ENCODE data around the gene NUS1. TPM values are rescaled to one million over a fixed set of nuclear protein-coding genes. Genes with fewer than 3 reads are reported as not detected.
"Not testable (repeated sequence)": the region's sequence is repeated elsewhere in the genome, so short reads cannot be mapped to it uniquely, and the experiment has no call there.

Gene NUS1
- total RNA-seq, 2 experiments from 2014 or later, result 25.4 to 27.8 TPM

DNA sequence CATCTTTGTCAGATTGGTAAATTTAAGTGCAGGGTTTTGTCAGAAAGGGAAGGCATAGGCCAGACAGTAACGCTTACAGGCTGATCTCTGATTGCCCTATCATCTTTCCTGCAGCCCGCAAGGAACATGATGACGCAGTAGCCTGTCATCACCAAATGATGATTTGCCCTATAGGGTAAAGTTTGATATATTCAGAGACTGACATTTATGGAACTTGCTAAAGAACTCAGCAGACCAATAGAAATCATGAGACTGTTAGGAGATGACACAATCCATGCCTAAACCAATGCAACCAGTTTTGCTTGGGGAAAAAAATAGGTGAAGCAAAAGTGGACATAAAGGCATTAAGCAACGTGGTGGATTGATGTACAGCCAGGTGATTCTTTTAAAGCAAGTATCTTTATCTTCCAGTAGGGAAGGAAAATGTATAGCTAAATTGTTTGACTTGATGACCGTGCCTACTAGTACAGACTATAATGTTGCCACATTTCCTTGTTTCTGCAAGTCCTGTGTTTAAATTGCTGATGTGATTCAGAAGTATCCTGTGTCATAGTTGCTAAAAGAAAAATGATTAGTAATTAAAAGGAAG, 2.4 kb downstream of the NUS1 start:
- CTCF ChIA-PET, result no interaction called here
- peaks cover 33% of the 10 kb centered on the region for H3K36me3 Mint-ChIP-seq (ENCODE audit: low read depth)
- no peaks in the 10 kb centered on the region for H3K27me3 Mint-ChIP-seq
- no peak overlapping the region for H3K27ac Mint-ChIP-seq
- peaks cover 6% of the 10 kb centered on the region for H3K9me3 Mint-ChIP-seq
- H3K4me3 Mint-ChIP-seq, result peak overlapping the region; percentile 89
- POLR2A ChIA-PET, result no interaction called here
- DNase-seq, result no peak
- H3K4me1 Mint-ChIP-seq, result peaks cover 55% of the 10 kb centered on the region

DNA sequence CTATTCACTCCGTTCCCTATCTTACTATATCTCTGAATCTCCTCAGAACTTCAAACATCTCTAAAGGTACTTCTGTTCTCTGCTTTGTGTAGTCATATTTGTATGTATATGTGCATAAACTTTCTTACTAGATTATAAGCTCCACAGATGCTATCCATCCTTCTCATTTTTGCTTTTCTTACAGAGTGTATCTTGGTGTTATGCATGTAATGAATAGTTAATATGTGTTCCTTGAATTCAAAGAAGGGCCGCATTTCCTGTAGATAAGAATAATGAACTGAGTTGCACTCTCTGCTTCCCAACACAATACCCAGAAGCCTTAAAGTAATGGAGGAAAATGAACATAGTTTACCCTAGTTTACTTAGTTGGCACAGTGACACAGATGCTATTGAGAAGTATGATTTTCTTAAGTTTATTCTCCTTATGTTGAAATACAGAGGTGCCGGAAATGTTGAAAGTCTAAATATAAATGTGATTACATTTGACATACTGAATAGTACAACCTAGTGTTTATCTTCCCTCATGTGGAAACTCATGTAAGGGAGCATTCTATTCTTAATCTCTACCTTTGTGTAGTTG, 6.0 kb downstream of the NUS1 start:
- Mint-ChIP-seq H3K27me3 (no peaks in the 10 kb centered on the region), H3K4me3 (no peak overlapping the region), H3K36me3 (ENCODE audit: low read depth) (peaks cover 33% of the 10 kb centered on the region), H3K9me3 (peaks cover 6% of the 10 kb centered on the region), H3K4me1 (peaks cover 52% of the 10 kb centered on the region), H3K27ac (no peak overlapping the region)
- CTCF ChIA-PET, result interaction anchor here (1.2 kb wide), 1 partner anchor 1105 kb away, joined by 4 read pairs; no protein-coding TSS in a partner anchor
- no peak for DNase-seq
- POLR2A ChIA-PET, result no interaction called here

DNA sequence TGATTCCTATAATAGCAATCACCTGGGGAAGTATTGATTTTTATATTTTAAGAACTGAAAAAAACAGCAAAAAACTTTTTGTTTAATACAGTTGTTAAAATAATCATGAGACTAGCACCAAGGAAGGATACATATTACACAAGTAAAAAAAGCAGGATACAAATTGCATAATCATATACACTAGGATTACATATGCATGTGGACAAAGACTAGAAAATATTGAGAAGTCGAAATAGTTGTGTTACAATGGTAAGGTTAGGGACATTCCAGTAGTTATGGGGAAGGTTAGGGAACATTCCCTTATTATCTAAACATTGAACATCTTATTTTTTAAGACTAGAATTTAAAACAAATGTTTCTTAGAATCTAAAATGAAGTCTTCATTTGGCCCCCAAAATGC, 9.5 kb downstream of the NUS1 start:
- peaks cover 2% of the 10 kb centered on the region for H3K9me3 Mint-ChIP-seq
- no peak overlapping the region for H3K4me3 Mint-ChIP-seq
- no peaks in the 10 kb centered on the region for H3K27me3 Mint-ChIP-seq
- peaks cover 32% of the 10 kb centered on the region for H3K4me1 Mint-ChIP-seq
- CTCF ChIA-PET, result no interaction called here
- peaks cover 22% of the 10 kb centered on the region for H3K36me3 Mint-ChIP-seq (ENCODE audit: low read depth)
- no peak for DNase-seq
- no peak overlapping the region for H3K27ac Mint-ChIP-seq
- POLR2A ChIA-PET, result no interaction called here

DNA sequence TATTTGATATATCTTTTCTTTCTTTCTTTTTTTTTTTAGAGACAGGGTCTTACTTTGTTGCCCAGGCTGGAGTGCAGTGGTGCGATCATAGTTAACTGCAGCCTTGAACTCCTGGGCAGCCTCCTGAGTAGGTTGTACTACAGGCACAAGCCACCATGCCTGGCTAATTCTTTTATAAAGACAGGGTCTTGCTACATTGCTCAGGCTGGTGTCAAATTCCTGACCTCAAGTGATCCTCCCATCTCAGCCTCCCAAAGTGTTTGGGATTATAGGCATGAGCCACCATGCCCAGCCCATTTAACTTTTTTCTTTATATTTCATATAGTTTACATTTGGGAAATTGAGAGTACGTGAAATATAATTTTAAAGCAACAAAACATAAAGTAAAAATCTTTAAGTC, 10.1 kb downstream of the NUS1 start:
- H3K36me3 Mint-ChIP-seq (ENCODE audit: low read depth), result peaks cover 17% of the 10 kb centered on the region
- H3K27ac Mint-ChIP-seq, result no peak overlapping the region
- H3K4me3 Mint-ChIP-seq, result no peak overlapping the region
- H3K9me3 Mint-ChIP-seq, result peaks cover 2% of the 10 kb centered on the region
- POLR2A ChIA-PET, result no interaction called here
- no peak for DNase-seq
- CTCF ChIA-PET, result no interaction called here
- H3K4me1 Mint-ChIP-seq, result peaks cover 26% of the 10 kb centered on the region
- H3K27me3 Mint-ChIP-seq, result no peaks in the 10 kb centered on the region

DNA sequence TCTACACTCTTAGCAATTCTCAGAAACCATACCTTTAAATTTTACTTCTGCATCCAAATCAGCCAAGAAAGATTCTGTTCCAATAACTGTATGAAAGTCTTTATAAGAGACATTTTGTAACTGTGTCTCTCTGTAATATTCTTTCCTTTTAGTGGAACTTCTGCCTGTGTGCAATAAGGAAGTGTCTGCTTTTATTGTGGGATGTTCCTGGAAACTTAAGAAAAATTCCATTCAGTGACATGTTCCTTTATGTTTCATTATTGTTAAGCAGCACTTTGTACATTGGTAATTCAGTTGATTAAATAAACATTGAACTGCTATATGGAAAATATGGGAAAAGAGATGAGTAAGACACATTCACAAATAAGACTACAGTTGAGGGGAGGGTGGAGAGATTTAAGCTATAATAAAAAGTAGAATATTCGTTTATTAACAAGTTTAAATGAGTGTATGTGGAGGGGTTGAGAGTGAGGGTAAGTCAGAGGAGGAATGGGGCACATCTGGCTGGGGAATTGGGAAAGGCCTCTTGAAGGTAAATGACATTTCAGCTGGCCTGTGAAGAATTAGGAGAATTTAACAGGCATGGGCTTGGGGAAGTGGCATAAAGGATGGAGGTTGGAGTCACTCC, 11.9 kb downstream of the NUS1 start:
- H3K9me3 Mint-ChIP-seq, result peaks cover 2% of the 10 kb centered on the region
- ChIA-PET POLR2A (no interaction called here), CTCF (no interaction called here)
- H3K4me1 Mint-ChIP-seq, result peaks cover 19% of the 10 kb centered on the region
- no peak overlapping the region for H3K4me3 Mint-ChIP-seq
- no peaks in the 10 kb centered on the region for H3K27me3 Mint-ChIP-seq
- peaks cover 10% of the 10 kb centered on the region for H3K36me3 Mint-ChIP-seq (ENCODE audit: low read depth)
- no peak for DNase-seq
- H3K27ac Mint-ChIP-seq, result no peak overlapping the region

DNA sequence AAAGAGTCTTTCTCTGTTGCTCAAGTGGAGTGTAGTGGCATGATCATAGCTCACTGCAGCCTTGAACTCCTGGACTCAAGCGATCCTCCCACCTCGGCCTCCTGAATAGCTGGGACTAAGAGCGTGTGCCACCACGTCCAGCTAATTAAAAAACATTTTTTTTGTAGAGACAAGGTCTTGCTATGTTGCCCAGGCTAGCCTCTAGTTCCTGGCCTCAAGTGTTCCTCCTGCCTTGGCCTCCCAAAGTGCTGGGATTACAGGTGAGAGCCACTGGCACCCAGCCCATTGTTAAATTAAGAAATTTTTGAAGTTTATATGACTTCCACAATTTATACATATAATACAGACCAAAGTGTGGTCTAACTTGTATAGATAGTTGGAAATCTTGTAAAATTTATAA, 14.3 kb downstream of the NUS1 start:
- H3K4me3 Mint-ChIP-seq, H3K9me3 Mint-ChIP-seq, H3K27ac Mint-ChIP-seq, H3K27me3 Mint-ChIP-seq, DNase-seq, H3K4me1 Mint-ChIP-seq, CTCF ChIA-PET, POLR2A ChIA-PET: not testable (repeated sequence)
- peaks cover 29% of the 10 kb centered on the region for H3K36me3 Mint-ChIP-seq (ENCODE audit: low read depth)

DNA sequence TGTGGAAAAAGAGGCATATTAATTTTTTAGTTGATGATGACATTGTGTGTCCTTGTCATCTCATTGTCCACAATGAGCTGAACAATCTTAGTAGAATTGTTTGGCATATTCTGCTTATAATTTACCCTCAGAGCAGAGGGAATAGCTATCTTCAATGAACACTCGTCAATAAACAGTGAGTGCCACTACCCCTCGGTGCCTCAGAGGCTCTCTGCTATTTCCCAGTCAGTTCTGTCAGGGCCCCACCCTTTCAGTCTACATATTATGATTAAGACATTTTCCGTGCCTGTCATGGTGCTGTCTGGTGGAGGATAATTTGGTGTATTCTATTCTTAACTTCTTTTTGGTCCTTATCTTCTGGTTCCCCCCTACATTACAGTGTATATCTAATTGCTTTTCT, 31.2 kb downstream of the NUS1 start:
- H3K4me3 Mint-ChIP-seq, result no peak overlapping the region
- CTCF ChIA-PET, result no interaction called here

DNA sequence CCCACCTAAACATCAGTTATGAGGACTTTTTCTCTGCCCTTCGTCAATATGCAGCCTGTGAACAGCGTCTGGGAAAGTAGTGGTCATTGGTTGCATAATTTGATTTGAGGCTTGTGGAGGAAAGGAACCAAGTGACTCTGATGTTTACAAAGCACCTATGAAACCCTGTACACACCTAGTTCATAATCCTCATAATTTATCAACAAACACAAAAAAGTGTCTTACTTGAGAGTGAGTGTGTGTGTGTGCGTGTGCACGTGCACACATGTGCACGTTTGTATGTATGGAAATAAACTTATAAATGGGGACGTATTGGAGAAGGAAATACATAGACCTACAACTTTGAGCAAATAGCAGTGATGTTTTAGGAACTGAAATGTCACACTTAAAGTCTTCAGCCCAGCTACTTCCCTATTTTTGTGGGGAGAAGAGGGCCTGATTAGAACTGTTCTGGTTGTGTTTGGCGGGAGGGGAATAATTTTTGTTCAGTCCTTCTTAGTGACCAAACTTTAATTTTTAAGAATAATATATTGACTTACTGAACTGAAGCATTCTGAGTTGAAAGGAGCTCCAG, 31.8 kb downstream of the NUS1 start:
- H3K27me3 Mint-ChIP-seq, DNase-seq, H3K9me3 Mint-ChIP-seq, H3K27ac Mint-ChIP-seq, H3K4me3 Mint-ChIP-seq, CTCF ChIA-PET, H3K4me1 Mint-ChIP-seq, POLR2A ChIA-PET: not testable (repeated sequence)
- peaks cover 15% of the 10 kb centered on the region for H3K36me3 Mint-ChIP-seq (ENCODE audit: low read depth)

More for the DNA sequence above, 31.2 kb downstream of the NUS1 start:
- POLR2A ChIA-PET, result no interaction called here
- H3K9me3 Mint-ChIP-seq, result no peaks in the 10 kb centered on the region
- no peak for DNase-seq
- H3K27ac Mint-ChIP-seq, result no peak overlapping the region
- no peaks in the 10 kb centered on the region for H3K27me3 Mint-ChIP-seq
- peaks cover 17% of the 10 kb centered on the region for H3K36me3 Mint-ChIP-seq (ENCODE audit: low read depth)
- no peaks in the 10 kb centered on the region for H3K4me1 Mint-ChIP-seq

DNA sequence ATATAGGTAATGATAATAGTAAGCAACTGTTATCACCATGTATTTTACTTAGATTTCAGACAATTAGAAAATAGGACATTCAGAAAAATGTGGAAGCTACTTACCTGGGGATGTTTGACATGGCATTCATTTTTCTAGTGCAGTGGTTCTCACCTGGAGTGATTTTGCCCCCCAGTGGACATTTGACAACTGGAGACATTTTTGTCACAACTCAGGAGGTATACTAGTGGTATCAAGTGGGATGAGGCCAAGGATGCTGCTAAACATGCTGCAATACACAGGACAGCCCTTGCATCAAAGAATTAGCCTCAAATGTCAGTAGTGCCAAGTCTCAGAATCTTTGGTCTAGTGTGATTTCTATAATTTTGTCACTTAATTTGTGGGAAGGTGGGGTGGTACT, 36.1 kb downstream of the NUS1 start:
- CTCF ChIA-PET, result no interaction called here
- Mint-ChIP-seq H3K4me3 (no peak overlapping the region), H3K9me3 (no peaks in the 10 kb centered on the region), H3K27me3 (no peaks in the 10 kb centered on the region), H3K36me3 (ENCODE audit: low read depth) (peaks cover 10% of the 10 kb centered on the region), H3K27ac (no peak overlapping the region), H3K4me1 (no peaks in the 10 kb centered on the region)
- peak; percentile 6 for DNase-seq
- POLR2A ChIA-PET, result no interaction called here

DNA sequence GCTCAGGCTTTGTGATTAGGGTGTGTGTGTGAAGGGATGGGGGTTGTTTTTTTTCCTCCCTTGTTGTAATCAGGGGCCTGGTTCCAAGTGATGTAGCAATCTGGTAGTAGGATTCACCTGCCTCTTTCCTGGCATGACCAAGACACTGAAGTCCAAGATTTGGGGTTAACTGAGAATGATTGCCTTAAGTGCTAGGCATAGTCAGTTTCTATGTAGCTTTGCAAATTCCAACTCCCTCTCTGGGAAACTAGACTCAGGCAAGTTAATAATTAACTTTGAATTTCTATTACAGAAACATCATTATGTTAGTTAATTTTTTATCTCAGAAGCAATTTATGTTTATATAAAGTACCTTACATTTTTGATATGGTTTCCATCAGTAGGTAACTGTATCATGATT, 43.6 kb downstream of the NUS1 start:
- Mint-ChIP-seq H3K4me1 (no peaks in the 10 kb centered on the region), H3K9me3 (peaks cover 6% of the 10 kb centered on the region), H3K27me3 (no peaks in the 10 kb centered on the region), H3K36me3 (ENCODE audit: low read depth) (no peaks in the 10 kb centered on the region), H3K27ac (no peak overlapping the region), H3K4me3 (no peak overlapping the region)
- ChIA-PET CTCF (no interaction called here), POLR2A (no interaction called here)
- no peak for DNase-seq

DNA sequence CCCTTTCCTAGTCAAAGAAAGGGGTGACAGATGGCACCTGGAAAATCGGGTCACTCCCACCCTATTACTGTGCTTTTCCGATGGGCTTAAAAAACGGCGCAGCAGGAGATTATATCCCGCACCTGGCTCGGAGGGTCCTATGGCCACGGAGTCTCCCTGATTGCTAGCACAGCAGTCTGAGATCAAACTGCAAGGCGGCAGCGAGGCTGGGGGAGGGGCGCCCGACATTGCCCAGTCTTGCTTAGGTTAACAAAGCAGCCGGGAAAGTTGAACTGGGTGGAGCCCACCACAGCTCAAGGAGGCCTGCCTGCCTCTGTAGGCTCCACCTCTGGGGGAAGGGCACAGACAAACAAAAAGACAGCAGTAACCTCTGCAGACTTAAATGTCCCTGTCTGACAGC, 46.3 kb downstream of the NUS1 start:
- H3K4me3 Mint-ChIP-seq; POLR2A ChIA-PET; CTCF ChIA-PET; H3K36me3 Mint-ChIP-seq (ENCODE audit: low read depth); DNase-seq; H3K9me3 Mint-ChIP-seq; H3K27ac Mint-ChIP-seq; H3K4me1 Mint-ChIP-seq; H3K27me3 Mint-ChIP-seq: not testable (repeated sequence)

DNA sequence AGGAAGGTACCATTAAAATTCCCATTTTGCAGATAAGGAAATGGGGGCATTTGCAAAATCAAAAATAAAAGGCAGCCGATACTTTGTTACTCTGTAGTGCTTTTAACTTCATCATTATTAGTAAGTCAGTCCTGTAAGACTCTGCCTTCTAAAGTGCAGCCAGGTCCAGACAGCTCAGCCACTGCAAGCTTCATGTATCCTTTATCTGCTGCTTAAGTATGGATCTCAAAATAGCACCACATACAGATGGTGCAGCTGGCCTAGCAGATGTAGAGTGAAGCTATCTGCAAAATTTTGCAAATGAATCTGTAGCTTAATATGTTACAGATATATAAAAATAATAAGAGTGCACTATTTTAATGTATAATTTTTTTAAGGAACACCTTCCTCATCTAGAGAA, 53.4 kb downstream of the NUS1 start:
- no peaks in the 10 kb centered on the region for H3K9me3 Mint-ChIP-seq
- no peak for DNase-seq
- H3K27ac Mint-ChIP-seq, result no peak overlapping the region
- POLR2A ChIA-PET, result no interaction called here
- H3K4me1 Mint-ChIP-seq, result no peaks in the 10 kb centered on the region
- H3K36me3 Mint-ChIP-seq (ENCODE audit: low read depth), result no peaks in the 10 kb centered on the region
- CTCF ChIA-PET, result interaction anchor here (0.6 to 1.5 kb wide), 3 partner anchors 9 to 1234 kb away, joined by 3 read pairs; no protein-coding TSS in a partner anchor
- H3K4me3 Mint-ChIP-seq, result no peak overlapping the region
- H3K27me3 Mint-ChIP-seq, result peaks cover 10% of the 10 kb centered on the region

DNA sequence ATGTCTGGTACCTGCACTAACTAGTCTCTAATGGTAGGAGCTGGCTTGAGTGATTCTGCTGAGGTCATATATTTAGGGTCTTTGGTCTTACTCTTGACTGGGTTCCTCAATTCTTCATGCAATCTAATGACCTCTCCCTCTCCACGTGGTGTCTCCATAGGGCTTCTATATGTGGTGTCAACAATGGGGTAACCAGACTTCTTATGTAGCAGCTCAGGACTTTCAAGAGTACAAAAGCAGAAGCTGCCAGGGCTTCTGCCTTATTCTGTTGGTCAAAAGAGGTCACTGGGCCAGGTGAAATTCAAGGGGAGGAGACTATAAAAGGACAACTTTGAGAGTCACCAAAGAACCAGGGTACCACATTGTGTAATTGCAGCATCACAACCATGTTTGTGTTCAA, 54.3 kb downstream of the NUS1 start:
- no peaks in the 10 kb centered on the region for H3K36me3 Mint-ChIP-seq (ENCODE audit: low read depth)
- no peak overlapping the region for H3K27ac Mint-ChIP-seq
- peaks cover 10% of the 10 kb centered on the region for H3K27me3 Mint-ChIP-seq
- H3K4me3 Mint-ChIP-seq, result no peak overlapping the region
- no peak for DNase-seq
- no peaks in the 10 kb centered on the region for H3K9me3 Mint-ChIP-seq
- CTCF ChIA-PET, result interaction anchor here (1.5 kb wide), 1 partner anchor 25 kb away, joined by 3 read pairs; no protein-coding TSS in a partner anchor
- H3K4me1 Mint-ChIP-seq, result no peaks in the 10 kb centered on the region
- POLR2A ChIA-PET, result no interaction called here

DNA sequence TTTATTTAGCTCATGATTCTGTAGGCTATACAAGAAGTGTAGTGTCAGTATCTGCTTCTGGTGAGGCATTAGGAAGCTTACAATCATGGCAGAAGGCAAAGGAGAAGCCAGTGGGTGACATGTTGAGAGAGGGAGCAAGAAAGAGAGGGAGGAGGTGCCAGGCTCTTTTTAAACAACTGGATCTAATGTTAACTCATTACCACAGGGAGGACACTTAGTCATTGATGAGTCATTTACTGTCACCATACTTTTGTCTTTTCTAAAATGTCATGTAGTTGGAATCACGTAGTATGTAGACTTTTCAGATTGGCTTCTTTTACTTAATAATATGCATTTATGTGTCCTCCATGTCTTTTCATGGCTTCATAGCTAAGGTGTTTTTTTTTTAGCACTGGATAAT, 58.1 kb downstream of the NUS1 start:
- POLR2A ChIA-PET, result no interaction called here
- Mint-ChIP-seq H3K36me3 (ENCODE audit: low read depth) (no peaks in the 10 kb centered on the region), H3K9me3 (no peaks in the 10 kb centered on the region), H3K27ac (no peak overlapping the region), H3K4me3 (no peak overlapping the region), H3K4me1 (no peaks in the 10 kb centered on the region), H3K27me3 (peaks cover 10% of the 10 kb centered on the region)
- DNase-seq, result no peak
- CTCF ChIA-PET, result no interaction called here

All from activated CD4-positive, alpha-beta T cell treated with anti-CD3 and anti-CD28 coated beads, Interleukin-2, amount 10 ng/mL, durations not matched to agents 7 days and 5 days (primary cell).